H9 (cell line): ENCODE measurements around the gene SPTSSB. TPM values are rescaled to one million over a fixed set of nuclear protein-coding genes. Genes with fewer than 3 reads are reported as not detected.

Experiments
- DNase-seq: peaks from one replicate; pipeline ENCODE4 v3.0.0-alpha.2; 2017
- H2AFZ ChIP-seq: one replicate; pipeline ENCODE4 v1.6.1; 2013; ENCODE audit warnings: mild to moderate bottlenecking, low read length, control low read depth, moderate library complexity
- H2AK5ac ChIP-seq: 2 replicates; pipeline ENCODE4 v1.6.1; 2013; ENCODE audit warnings: low read length, control low read depth, mixed read lengths; ENCODE audit not compliant: insufficient read length
- H2BK120ac ChIP-seq: one replicate; pipeline ENCODE4 v1.6.1; 2013; ENCODE audit warnings: low read depth, mild to moderate bottlenecking, low read length, control low read depth, inconsistent platforms; ENCODE audit not compliant: poor library complexity, severe bottlenecking
- H2BK12ac ChIP-seq: 2 replicates; pipeline ENCODE4 v1.6.1; 2013; ENCODE audit warnings: low read length, control low read depth, mixed read lengths, low read depth; ENCODE audit not compliant: insufficient read length
- H2BK15ac ChIP-seq: 2 replicates; pipeline ENCODE4 v1.6.1; 2013; ENCODE audit warnings: low read depth, low read length, control low read depth
- H2BK20ac ChIP-seq: one replicate; pipeline ENCODE4 v1.6.1; 2013; ENCODE audit warnings: low read depth, mild to moderate bottlenecking, low read length, control low read depth, inconsistent platforms; ENCODE audit not compliant: poor library complexity, severe bottlenecking
- H2BK5ac ChIP-seq: 2 replicates; pipeline ENCODE4 v1.6.1; 2013; ENCODE audit warnings: low read length, control low read depth, mixed read lengths; ENCODE audit not compliant: insufficient read length
- H3K14ac ChIP-seq: 2 replicates; pipeline ENCODE4 v1.6.1; 2013; ENCODE audit warnings: low read length, control low read depth; ENCODE audit not compliant: insufficient read depth
- H3K18ac ChIP-seq: 2 replicates; pipeline ENCODE4 v1.6.1; 2013; ENCODE audit warnings: low read depth, mild to moderate bottlenecking, mixed read lengths, low read length, control low read depth; ENCODE audit not compliant: insufficient read length
- H3K23ac ChIP-seq: 2 replicates; pipeline ENCODE4 v1.6.1; 2013; ENCODE audit warnings: low read length, control low read depth, mixed read lengths, low read depth; ENCODE audit not compliant: insufficient read length
- H3K23me2 ChIP-seq: 2 replicates; pipeline ENCODE4 v1.6.1; 2013; ENCODE audit warnings: low read depth, mild to moderate bottlenecking, mixed read lengths, low read length, control low read depth; ENCODE audit not compliant: insufficient read length, poor library complexity, severe bottlenecking
- H3K27ac ChIP-seq: 2 replicates; pipeline ENCODE4 v1.5.1; 2013; ENCODE audit warnings: low read length, control low read depth, mixed read lengths, low read depth; ENCODE audit not compliant: insufficient read length
- H3K27me3 ChIP-seq: 2 replicates; pipeline ENCODE4 v1.6.1; 2013; ENCODE audit warnings: low read length, control low read depth, inconsistent platforms; ENCODE audit not compliant: insufficient read depth
- H3K4ac ChIP-seq: 2 replicates; pipeline ENCODE4 v1.6.1; 2013; ENCODE audit warnings: low read depth, mild to moderate bottlenecking, control low read depth, inconsistent platforms, low read length, moderate library complexity
- H3K4me1 ChIP-seq: 2 replicates; pipeline ENCODE4 v1.6.1; 2013; ENCODE audit warnings: low read length, control low read depth, inconsistent platforms; ENCODE audit not compliant: insufficient read depth
- H3K4me2 ChIP-seq: 2 replicates; pipeline ENCODE4 v1.6.1; 2013; ENCODE audit warnings: low read length, control low read depth, mixed read lengths; ENCODE audit not compliant: insufficient read length, insufficient read depth
- H3K56ac ChIP-seq: 2 replicates; pipeline ENCODE4 v1.6.1; 2013; ENCODE audit warnings: low read depth, mild to moderate bottlenecking, mixed read lengths, low read length, control low read depth; ENCODE audit not compliant: insufficient read length
- H3K79me1 ChIP-seq: 2 replicates; pipeline ENCODE4 v1.6.1; 2013; ENCODE audit warnings: low read depth, mild to moderate bottlenecking, moderate library complexity, low read length, control low read depth, inconsistent platforms; ENCODE audit not compliant: insufficient read depth, poor library complexity, severe bottlenecking
- H3K79me2 ChIP-seq: 2 replicates; pipeline ENCODE4 v1.6.1; 2013; ENCODE audit warnings: low read length, control low read depth, inconsistent platforms; ENCODE audit not compliant: insufficient read depth
- H3K9ac ChIP-seq: 2 replicates; pipeline ENCODE4 v1.6.1; 2013; ENCODE audit warnings: low read length, control low read depth, mixed read lengths; ENCODE audit not compliant: insufficient read length; ENCODE audit errors: extremely low read depth
- H3K9me3 ChIP-seq: one replicate; pipeline ENCODE4 v1.6.1; 2013; ENCODE audit warnings: low read depth, low read length, inconsistent platforms; ENCODE audit not compliant: control insufficient read depth
- H3T11ph ChIP-seq: one replicate; pipeline ENCODE4 v1.6.1; 2013; ENCODE audit warnings: mild to moderate bottlenecking, low read length, control low read depth, inconsistent platforms
- H4K20me1 ChIP-seq: one replicate; pipeline ENCODE4 v1.6.1; 2013; ENCODE audit not compliant: control insufficient read depth, insufficient read length, insufficient read depth
- H4K5ac ChIP-seq: 2 replicates; pipeline ENCODE4 v1.6.1; 2013; ENCODE audit warnings: low read depth, mild to moderate bottlenecking, mixed read lengths, low read length, control low read depth; ENCODE audit not compliant: insufficient read length
- H4K8ac ChIP-seq: replicated peaks from 2 replicates; pipeline ENCODE4 v1.6.1; 2013; ENCODE audit warnings: low read length, control low read depth, mixed read lengths, low read depth; ENCODE audit not compliant: insufficient read length
- H4K91ac ChIP-seq: 2 replicates; pipeline ENCODE4 v1.6.1; 2013; ENCODE audit warnings: low read depth, mild to moderate bottlenecking, moderate library complexity, mixed read lengths, low read length, control low read depth; ENCODE audit not compliant: insufficient read length
- H3K27ac Mint-ChIP-seq, 3 experiments: 2 replicates in 2 of 3; 3 replicates in 1 of 3; pipeline ENCODE4 v1.8.0; 2020 to 2021; ENCODE audit warnings: mixed read lengths in 3 of 3, mild to moderate bottlenecking in 1 of 3, moderate library complexity in 1 of 3
- H3K27me3 Mint-ChIP-seq: 2 replicates; pipeline ENCODE4 v1.8.0; 2021; ENCODE audit warnings: low read depth, mild to moderate bottlenecking, moderate library complexity, mixed read lengths
- H3K36me3 Mint-ChIP-seq, 3 experiments: 2 replicates in 2 of 3; 3 replicates in 1 of 3; pipeline ENCODE4 v1.8.0; 2020 to 2021; ENCODE audit warnings: low read depth in 3 of 3, mixed read lengths in 3 of 3; ENCODE audit not compliant: insufficient read depth in 1 of 3
- H3K4me1 Mint-ChIP-seq, 2 experiments: 2 replicates each; pipeline ENCODE4 v1.8.0; 2020; ENCODE audit warnings: mixed read lengths in 2 of 2
- H3K4me3 Mint-ChIP-seq, 2 experiments: 2 replicates in 1 of 2; 3 replicates in 1 of 2; pipeline ENCODE4 v1.8.0; 2020 to 2021; ENCODE audit warnings: mild to moderate bottlenecking in 2 of 2, mixed read lengths in 2 of 2, moderate library complexity in 1 of 2
- H3K9me3 Mint-ChIP-seq, 2 experiments: 2 replicates in 1 of 2; 3 replicates in 1 of 2; pipeline ENCODE4 v1.8.0; 2020; ENCODE audit warnings: mild to moderate bottlenecking in 2 of 2, mixed read lengths in 2 of 2, moderate library complexity in 1 of 2
- WGBS: extraction: QIAGEN DNeasy Blood & Tissue Kit; methylation state at CpG from one replicate; pipeline ENCODE4 v1.1.7; 2013; ENCODE audit warnings: missing lambda C conversion rate, low lambda C conversion rate, mixed read lengths; ENCODE audit not compliant: insufficient read length; ENCODE audit errors: extremely low coverage; 5-methylcytosine and 5-hydroxymethylcytosine counted together
- total RNA-seq: library from RNA; stranded (reverse); gene quantifications from 2 replicates; pipeline ENCODE4 v1.2.1, GENCODE V29; 2021
- TF ChIP-seq, protein P1 (sequence below): fragments of 200-600 bp; sonication (generic); conservative IDR thresholded peaks from 3 replicates; pipeline ENCODE4 v1.8.0; 2021; ENCODE audit warnings: antibody characterized with exemption, mild to moderate bottlenecking

Gene SPTSSB
- total RNA-seq, 1 experiment from 2014 or later = 3.5 TPM

DNA sequence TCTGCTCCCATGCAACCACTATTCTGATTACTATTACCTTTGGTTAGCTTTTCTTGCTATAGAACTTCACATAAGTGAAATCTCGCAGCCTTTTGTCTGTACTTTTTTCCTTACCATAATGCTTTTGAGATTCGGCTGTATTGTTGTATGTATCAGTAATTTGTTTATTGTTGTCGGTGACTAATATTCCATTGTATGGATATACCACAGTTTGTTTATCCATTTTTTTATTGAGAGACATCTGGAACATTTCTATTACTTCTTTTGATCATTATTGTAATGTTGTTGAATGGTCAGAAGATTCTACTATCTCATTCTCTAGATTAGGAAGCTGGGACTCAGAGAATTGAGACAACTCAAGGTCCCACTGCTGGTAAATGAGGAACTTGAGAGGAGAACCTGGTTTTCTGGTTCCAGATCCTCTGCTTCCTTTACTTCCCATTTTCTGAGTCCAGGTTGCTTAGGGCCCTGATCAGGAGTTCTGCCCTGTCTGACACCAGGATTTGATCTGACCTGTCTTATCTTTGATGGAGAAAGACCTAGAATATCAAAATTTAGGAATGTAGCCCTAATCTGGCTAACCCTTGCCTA is 18.2 kb upstream of the SPTSSB start:
- Histone ChIP-seq H4K5ac (no peak overlapping the region), H3K27ac (no peak overlapping the region), H3K4me1 (no peaks in the 10 kb centered on the region), H3K4ac (no peak overlapping the region), H3K9me3 (no peaks in the 10 kb centered on the region), H2BK12ac (no peak overlapping the region), H2BK15ac (no peak overlapping the region), H3K14ac (no peak overlapping the region), H4K20me1 (no peaks in the 10 kb centered on the region), H3K56ac (no peak overlapping the region), H3K23ac (no peak overlapping the region), H3K79me1 (no peaks in the 10 kb centered on the region), H3K27me3 (no peaks in the 10 kb centered on the region), H3K23me2 (no peaks in the 10 kb centered on the region), H3K4me2 (no peak overlapping the region), H2BK5ac (no peak overlapping the region), H2AK5ac (no peak overlapping the region), H3K9ac (no peak overlapping the region), H3K18ac (no peak overlapping the region), H2BK120ac (no peak overlapping the region), H2AFZ (no peak overlapping the region), H3T11ph (no peak overlapping the region), H4K91ac (no peak overlapping the region), H4K8ac (no peak overlapping the region), H3K79me2 (no peaks in the 10 kb centered on the region), H2BK20ac (no peak overlapping the region)
- H3K4me3 Mint-ChIP-seq = no peak overlapping the region
- DNase-seq = no peak
- H3K4me1 Mint-ChIP-seq = peaks cover 0 to 4% of the 10 kb centered on the region in 2 experiments; a peak in 2 of 4 replicates
- H3K9me3 Mint-ChIP-seq = peaks cover 3 to 4% of the 10 kb centered on the region in 2 experiments; a peak in 3 of 5 replicates
- TF ChIP-seq, protein P1, sequence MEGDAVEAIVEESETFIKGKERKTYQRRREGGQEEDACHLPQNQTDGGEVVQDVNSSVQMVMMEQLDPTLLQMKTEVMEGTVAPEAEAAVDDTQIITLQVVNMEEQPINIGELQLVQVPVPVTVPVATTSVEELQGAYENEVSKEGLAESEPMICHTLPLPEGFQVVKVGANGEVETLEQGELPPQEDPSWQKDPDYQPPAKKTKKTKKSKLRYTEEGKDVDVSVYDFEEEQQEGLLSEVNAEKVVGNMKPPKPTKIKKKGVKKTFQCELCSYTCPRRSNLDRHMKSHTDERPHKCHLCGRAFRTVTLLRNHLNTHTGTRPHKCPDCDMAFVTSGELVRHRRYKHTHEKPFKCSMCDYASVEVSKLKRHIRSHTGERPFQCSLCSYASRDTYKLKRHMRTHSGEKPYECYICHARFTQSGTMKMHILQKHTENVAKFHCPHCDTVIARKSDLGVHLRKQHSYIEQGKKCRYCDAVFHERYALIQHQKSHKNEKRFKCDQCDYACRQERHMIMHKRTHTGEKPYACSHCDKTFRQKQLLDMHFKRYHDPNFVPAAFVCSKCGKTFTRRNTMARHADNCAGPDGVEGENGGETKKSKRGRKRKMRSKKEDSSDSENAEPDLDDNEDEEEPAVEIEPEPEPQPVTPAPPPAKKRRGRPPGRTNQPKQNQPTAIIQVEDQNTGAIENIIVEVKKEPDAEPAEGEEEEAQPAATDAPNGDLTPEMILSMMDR = no peak
- H3K27me3 Mint-ChIP-seq = no peaks in the 10 kb centered on the region; the same call in 1 of the 2 replicates
- H3K27ac Mint-ChIP-seq = no peak overlapping the region
- no CpG with 5 or more reads among the region's 3 CpGs for WGBS
- peaks cover 0 to 9% (median 0%) of the 10 kb centered on the region in 3 experiments; a peak in 2 of 7 replicates for H3K36me3 Mint-ChIP-seq
